ENCODE measurements around the gene SRGAP3.

The SRGAP3 gene

GRCh38 chr3:8937064-8938020, 312.1 kb downstream of the SRGAP3 start:
- Histone ChIP-seq H3K36me3 (ENCODE audit: insufficient read depth) (no peaks in the 10 kb centered on the region), H3K27ac (no peak overlapping the region), H3K9ac (no peak overlapping the region), H3K27me3 (ENCODE audit: insufficient read depth, low read depth) (no peaks in the 10 kb centered on the region), H3K4me3 (IDR thresholded peaks at IDR 0.05; ENCODE audit: insufficient read depth, low read depth, low read length) (no peak overlapping the region), H3K4me2 (no peak overlapping the region), H4K20me1 (ENCODE audit: insufficient read depth) (no peaks in the 10 kb centered on the region), H2AFZ (ENCODE audit: low read depth) (no peak overlapping the region), H3K79me2 (ENCODE audit: insufficient read depth, low read depth) (no peaks in the 10 kb centered on the region), H3K4me1 (ENCODE audit: low read depth, poor library complexity, severe bottlenecking) (no peaks in the 10 kb centered on the region)
- TF ChIP-seq, protein P1, sequence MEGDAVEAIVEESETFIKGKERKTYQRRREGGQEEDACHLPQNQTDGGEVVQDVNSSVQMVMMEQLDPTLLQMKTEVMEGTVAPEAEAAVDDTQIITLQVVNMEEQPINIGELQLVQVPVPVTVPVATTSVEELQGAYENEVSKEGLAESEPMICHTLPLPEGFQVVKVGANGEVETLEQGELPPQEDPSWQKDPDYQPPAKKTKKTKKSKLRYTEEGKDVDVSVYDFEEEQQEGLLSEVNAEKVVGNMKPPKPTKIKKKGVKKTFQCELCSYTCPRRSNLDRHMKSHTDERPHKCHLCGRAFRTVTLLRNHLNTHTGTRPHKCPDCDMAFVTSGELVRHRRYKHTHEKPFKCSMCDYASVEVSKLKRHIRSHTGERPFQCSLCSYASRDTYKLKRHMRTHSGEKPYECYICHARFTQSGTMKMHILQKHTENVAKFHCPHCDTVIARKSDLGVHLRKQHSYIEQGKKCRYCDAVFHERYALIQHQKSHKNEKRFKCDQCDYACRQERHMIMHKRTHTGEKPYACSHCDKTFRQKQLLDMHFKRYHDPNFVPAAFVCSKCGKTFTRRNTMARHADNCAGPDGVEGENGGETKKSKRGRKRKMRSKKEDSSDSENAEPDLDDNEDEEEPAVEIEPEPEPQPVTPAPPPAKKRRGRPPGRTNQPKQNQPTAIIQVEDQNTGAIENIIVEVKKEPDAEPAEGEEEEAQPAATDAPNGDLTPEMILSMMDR (conservative IDR thresholded peaks at IDR 0.05; ENCODE audit: low read depth, low read length), result no peak

DNA sequence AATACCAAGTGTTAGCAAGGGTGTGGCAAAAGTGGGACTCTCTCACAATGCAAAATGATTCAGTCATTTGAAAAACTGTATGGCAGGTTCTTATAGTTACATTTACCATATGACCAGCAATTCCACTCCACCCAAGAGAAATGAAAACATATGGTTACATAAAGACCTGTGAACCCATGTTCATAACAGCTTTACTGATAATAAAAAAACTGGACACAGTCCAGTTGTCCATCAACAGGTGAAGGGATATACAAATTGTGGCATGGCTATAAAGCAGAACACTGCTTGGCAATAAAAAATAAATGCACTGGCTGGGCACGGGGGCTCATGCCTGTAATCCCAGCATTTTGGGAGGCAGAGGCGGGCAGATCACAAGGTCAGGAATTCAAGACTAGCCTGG, 316.9 kb downstream of the SRGAP3 start:
- Histone ChIP-seq H3K4me2 (no peak overlapping the region), H3K4me3 (IDR thresholded peaks at IDR 0.05; ENCODE audit: insufficient read depth, low read depth, low read length) (no peak overlapping the region), H3K9ac (no peak overlapping the region), H3K27ac (no peak overlapping the region), H3K79me2 (ENCODE audit: insufficient read depth, low read depth) (no peaks in the 10 kb centered on the region), H3K36me3 (ENCODE audit: insufficient read depth) (no peaks in the 10 kb centered on the region), H2AFZ (ENCODE audit: low read depth) (no peak overlapping the region), H4K20me1 (ENCODE audit: insufficient read depth) (no peaks in the 10 kb centered on the region), H3K4me1 (ENCODE audit: low read depth, poor library complexity, severe bottlenecking) (no peaks in the 10 kb centered on the region), H3K27me3 (ENCODE audit: insufficient read depth, low read depth) (no peaks in the 10 kb centered on the region)
- TF ChIP-seq, protein P1 (conservative IDR thresholded peaks at IDR 0.05; ENCODE audit: low read depth, low read length), result no peak

GRCh38 chr3:8931342-8931741, 318.1 kb downstream of the SRGAP3 start:
- H3K27ac ChIP-seq, result no peak overlapping the region
- H3K4me1 ChIP-seq (ENCODE audit: low read depth, poor library complexity, severe bottlenecking), result no peaks in the 10 kb centered on the region
- no peak overlapping the region for H3K9ac ChIP-seq
- no peak overlapping the region for H3K4me3 ChIP-seq (IDR thresholded peaks at IDR 0.05; ENCODE audit: insufficient read depth, low read depth, low read length)
- TF ChIP-seq, protein P1 (conservative IDR thresholded peaks at IDR 0.05; ENCODE audit: low read depth, low read length), result no peak
- no peak overlapping the region for H3K4me2 ChIP-seq
- H3K79me2 ChIP-seq (ENCODE audit: insufficient read depth, low read depth), result no peaks in the 10 kb centered on the region
- H4K20me1 ChIP-seq (ENCODE audit: insufficient read depth), result no peaks in the 10 kb centered on the region
- no peaks in the 10 kb centered on the region for H3K27me3 ChIP-seq (ENCODE audit: insufficient read depth, low read depth)
- no peak overlapping the region for H2AFZ ChIP-seq (ENCODE audit: low read depth)
- H3K36me3 ChIP-seq (ENCODE audit: insufficient read depth), result no peaks in the 10 kb centered on the region

Data from KMS-11 (cell line).